H1 (cell line): Measurements from ENCODE around the gene P3H4. TPM values are rescaled to one million over a fixed set of nuclear protein-coding genes. Genes with fewer than 3 reads are reported as not detected.

Experiments used
- BCL11A ChIP-seq, 2 experiments: IDR thresholded peaks; one replicate each; pipeline ENCODE4 v1.6.1; 2011; ENCODE audit warnings: low read depth in 2 of 2, low read length in 2 of 2, mild to moderate bottlenecking in 2 of 2
- CHD2 ChIP-seq: IDR thresholded peaks from 2 replicates; pipeline ENCODE4 v1.6.1; 2012; ENCODE audit warnings: low read length, improper control_type of control experiment
- GTF2F1 ChIP-seq: IDR thresholded peaks from 2 replicates; pipeline ENCODE4 v1.6.1; 2012; ENCODE audit warnings: low read depth, low read length, improper control_type of control experiment, borderline replicate concordance
- JUN ChIP-seq: IDR thresholded peaks from 2 replicates; pipeline ENCODE4 v1.6.1; 2011; ENCODE audit warnings: low read depth, mild to moderate bottlenecking, improper control_type of control experiment, low read length
- PHF8 ChIP-seq: fragments of 200-600 bp; sonication (generic); conservative IDR thresholded peaks from 2 replicates; pipeline ENCODE4 v1.7.1; 2012; ENCODE audit warnings: low read depth, mild to moderate bottlenecking, inconsistent platforms, low read length, moderate library complexity
- SIRT6 ChIP-seq: IDR thresholded peaks from one replicate; pipeline ENCODE4 v1.7.1; 2012; ENCODE audit warnings: low read length, inconsistent platforms
- SP4 ChIP-seq: IDR thresholded peaks from 2 replicates; pipeline ENCODE4 v1.6.1; 2012; ENCODE audit warnings: low read length, inconsistent platforms
- polyA plus RNA-seq, 7 experiments: library from polyadenylated mRNA; depleted of rRNA in 3 of 7; stranded (reverse) in 5 of 7; unstranded in 2 of 7; fragments of >200 nt in 5 of 7; fragments of 200-250 nt in 2 of 7; gene quantifications; 1 replicate in 5 of 7; 2 replicates in 1 of 7; 4 replicates in 1 of 7; pipeline versions ENCODE4 v1.2.1 to v1.2.3, GENCODE V29; 2011 to 2013; ENCODE audit warnings: missing spikeins in 2 of 7, mixed read lengths in 2 of 7
- total RNA-seq: library from RNA; stranded (reverse); fragmentation: NEBNext Ultra II Directional; extraction: Animal tissue kit (Norgen Biotek cat#: 25700); gene quantifications from 2 replicates; pipeline ENCODE4 v1.2.1, GENCODE V29; 2021
- TF ChIP-seq, protein P1 (sequence below): fragments of 300-600 bp; sonication (generic); IDR thresholded peaks from 2 replicates; pipeline ENCODE4 v1.7.1; 2012; ENCODE audit warnings: low read length, moderate library complexity, mild to moderate bottlenecking, inconsistent platforms; ENCODE audit not compliant: insufficient replicate concordance
- TF ChIP-seq, protein P2 (sequence below): IDR thresholded peaks from 2 replicates; pipeline ENCODE4 v1.6.1; 2011; ENCODE audit warnings: low read depth, mild to moderate bottlenecking, low read length; ENCODE audit not compliant: insufficient read depth

Gene P3H4
- total and polyA plus RNA-seq, 2 of the 8 experiments (the other 6 are each of a cell fraction or from before 2014, with no cell fraction given): 23.4 to 26.7 TPM

DNA sequence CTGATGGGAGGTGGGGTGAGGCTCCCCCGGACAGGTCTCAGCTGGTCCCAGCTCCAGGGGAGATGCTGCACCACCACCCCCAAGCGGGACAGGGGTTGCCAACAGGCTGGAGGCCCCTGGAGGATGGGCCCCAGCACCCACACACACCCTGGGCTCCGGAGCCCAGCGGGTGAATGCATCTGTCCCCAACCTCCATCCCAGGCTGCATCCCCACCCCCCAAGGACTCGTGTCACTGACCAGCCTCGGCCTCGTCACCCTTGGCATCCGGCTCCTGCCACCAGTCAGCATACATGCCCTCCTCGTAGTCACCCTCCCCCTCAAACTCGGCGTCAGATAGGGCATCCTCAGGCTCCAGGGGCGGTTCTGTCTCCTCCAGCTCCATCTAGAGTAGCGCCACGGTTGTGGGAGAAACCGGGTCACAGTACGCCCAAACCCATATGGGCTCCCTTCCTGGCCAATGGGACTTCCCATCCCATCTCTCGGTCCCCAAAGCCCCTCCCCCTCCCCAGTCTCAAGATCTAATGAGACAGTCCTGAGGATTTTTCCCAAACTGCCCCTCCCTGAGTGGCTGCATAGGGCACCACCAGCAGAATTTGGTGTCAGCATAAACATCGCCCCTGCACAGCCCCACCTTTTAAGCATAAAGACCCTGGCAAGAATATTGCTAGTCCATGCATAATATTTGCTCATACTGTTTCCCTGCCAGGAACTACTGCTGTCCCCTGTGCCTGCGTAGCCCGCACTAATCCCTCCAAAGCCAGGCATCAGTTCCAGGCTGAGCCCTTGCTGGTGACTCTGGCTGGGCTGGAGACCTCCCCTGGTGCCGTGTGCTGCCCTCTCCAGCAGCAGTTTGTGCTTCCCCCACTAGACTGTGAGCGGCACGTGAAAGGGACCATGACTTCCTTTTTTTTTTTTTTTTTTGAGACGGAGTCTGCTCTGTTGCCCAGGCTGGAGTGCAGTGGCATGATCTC lies 8.4 kb downstream of the P3H4 start (continued):
- TF ChIP-seq, protein P1, sequence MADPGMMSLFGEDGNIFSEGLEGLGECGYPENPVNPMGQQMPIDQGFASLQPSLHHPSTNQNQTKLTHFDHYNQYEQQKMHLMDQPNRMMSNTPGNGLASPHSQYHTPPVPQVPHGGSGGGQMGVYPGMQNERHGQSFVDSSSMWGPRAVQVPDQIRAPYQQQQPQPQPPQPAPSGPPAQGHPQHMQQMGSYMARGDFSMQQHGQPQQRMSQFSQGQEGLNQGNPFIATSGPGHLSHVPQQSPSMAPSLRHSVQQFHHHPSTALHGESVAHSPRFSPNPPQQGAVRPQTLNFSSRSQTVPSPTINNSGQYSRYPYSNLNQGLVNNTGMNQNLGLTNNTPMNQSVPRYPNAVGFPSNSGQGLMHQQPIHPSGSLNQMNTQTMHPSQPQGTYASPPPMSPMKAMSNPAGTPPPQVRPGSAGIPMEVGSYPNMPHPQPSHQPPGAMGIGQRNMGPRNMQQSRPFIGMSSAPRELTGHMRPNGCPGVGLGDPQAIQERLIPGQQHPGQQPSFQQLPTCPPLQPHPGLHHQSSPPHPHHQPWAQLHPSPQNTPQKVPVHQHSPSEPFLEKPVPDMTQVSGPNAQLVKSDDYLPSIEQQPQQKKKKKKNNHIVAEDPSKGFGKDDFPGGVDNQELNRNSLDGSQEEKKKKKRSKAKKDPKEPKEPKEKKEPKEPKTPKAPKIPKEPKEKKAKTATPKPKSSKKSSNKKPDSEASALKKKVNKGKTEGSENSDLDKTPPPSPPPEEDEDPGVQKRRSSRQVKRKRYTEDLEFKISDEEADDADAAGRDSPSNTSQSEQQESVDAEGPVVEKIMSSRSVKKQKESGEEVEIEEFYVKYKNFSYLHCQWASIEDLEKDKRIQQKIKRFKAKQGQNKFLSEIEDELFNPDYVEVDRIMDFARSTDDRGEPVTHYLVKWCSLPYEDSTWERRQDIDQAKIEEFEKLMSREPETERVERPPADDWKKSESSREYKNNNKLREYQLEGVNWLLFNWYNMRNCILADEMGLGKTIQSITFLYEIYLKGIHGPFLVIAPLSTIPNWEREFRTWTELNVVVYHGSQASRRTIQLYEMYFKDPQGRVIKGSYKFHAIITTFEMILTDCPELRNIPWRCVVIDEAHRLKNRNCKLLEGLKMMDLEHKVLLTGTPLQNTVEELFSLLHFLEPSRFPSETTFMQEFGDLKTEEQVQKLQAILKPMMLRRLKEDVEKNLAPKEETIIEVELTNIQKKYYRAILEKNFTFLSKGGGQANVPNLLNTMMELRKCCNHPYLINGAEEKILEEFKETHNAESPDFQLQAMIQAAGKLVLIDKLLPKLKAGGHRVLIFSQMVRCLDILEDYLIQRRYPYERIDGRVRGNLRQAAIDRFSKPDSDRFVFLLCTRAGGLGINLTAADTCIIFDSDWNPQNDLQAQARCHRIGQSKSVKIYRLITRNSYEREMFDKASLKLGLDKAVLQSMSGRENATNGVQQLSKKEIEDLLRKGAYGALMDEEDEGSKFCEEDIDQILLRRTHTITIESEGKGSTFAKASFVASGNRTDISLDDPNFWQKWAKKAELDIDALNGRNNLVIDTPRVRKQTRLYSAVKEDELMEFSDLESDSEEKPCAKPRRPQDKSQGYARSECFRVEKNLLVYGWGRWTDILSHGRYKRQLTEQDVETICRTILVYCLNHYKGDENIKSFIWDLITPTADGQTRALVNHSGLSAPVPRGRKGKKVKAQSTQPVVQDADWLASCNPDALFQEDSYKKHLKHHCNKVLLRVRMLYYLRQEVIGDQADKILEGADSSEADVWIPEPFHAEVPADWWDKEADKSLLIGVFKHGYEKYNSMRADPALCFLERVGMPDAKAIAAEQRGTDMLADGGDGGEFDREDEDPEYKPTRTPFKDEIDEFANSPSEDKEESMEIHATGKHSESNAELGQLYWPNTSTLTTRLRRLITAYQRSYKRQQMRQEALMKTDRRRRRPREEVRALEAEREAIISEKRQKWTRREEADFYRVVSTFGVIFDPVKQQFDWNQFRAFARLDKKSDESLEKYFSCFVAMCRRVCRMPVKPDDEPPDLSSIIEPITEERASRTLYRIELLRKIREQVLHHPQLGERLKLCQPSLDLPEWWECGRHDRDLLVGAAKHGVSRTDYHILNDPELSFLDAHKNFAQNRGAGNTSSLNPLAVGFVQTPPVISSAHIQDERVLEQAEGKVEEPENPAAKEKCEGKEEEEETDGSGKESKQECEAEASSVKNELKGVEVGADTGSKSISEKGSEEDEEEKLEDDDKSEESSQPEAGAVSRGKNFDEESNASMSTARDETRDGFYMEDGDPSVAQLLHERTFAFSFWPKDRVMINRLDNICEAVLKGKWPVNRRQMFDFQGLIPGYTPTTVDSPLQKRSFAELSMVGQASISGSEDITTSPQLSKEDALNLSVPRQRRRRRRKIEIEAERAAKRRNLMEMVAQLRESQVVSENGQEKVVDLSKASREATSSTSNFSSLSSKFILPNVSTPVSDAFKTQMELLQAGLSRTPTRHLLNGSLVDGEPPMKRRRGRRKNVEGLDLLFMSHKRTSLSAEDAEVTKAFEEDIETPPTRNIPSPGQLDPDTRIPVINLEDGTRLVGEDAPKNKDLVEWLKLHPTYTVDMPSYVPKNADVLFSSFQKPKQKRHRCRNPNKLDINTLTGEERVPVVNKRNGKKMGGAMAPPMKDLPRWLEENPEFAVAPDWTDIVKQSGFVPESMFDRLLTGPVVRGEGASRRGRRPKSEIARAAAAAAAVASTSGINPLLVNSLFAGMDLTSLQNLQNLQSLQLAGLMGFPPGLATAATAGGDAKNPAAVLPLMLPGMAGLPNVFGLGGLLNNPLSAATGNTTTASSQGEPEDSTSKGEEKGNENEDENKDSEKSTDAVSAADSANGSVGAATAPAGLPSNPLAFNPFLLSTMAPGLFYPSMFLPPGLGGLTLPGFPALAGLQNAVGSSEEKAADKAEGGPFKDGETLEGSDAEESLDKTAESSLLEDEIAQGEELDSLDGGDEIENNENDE: no peak
- TF ChIP-seq JUN: no peak
- TF ChIP-seq SIRT6: no peak
- TF ChIP-seq BCL11A (IDR thresholded peaks at IDR 0.05; ENCODE audit: low read depth in 2 of 2, low read length in 2 of 2): no peak
- no peak for TF ChIP-seq GTF2F1
- TF ChIP-seq, protein P2, sequence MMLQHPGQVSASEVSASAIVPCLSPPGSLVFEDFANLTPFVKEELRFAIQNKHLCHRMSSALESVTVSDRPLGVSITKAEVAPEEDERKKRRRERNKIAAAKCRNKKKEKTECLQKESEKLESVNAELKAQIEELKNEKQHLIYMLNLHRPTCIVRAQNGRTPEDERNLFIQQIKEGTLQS: no peak
- TF ChIP-seq SP4: no peak
- no peak for TF ChIP-seq CHD2
- TF ChIP-seq PHF8: no peak
